Embryonic facial prominence (tissue), 1 donor: ENCODE results near the gene PANX2.
A peak's percentile ranks its signal among the peaks of the same experiment; 100 is the strongest.
"Not testable (repeated sequence)": the region's sequence is repeated elsewhere in the genome, so short reads cannot be mapped to it uniquely, and the experiment has no call there.

ENCODE experiments used
- DNase-seq: peaks from one replicate; pipeline ENCODE4 v3.0.0-alpha.2; 2016; ENCODE audit errors: extremely low spot score

PANX2 gene

GRCh38 chr22:50170453-50171318 lies at the start of gene PANX2:
PANX2 (plus strand) TSS chr22:50170731; CDS start chr22:50170731, 0 bp downstream.
- DNase-seq: no peak

GRCh38 chr22:50121202-50121740 lies 49.3 kb upstream of the PANX2 start:
- DNase-seq: no peak

GRCh38 chr22:50123119-50123518 lies 47.4 kb upstream of the PANX2 start:
- no peak for DNase-seq

- no peak for DNase-seq
Observed at GRCh38 chr22:50125029-50125428, 45.5 kb upstream of the PANX2 start.

GRCh38 chr22:50129121-50129736 lies 41.3 kb upstream of the PANX2 start:
- DNase-seq: no peak

- DNase-seq: no peak
Observed at GRCh38 chr22:50131894-50132293, 38.6 kb upstream of the PANX2 start.

GRCh38 chr22:50134481-50134880 lies 36.0 kb upstream of the PANX2 start:
- no peak for DNase-seq

GRCh38 chr22:50136581-50137015 lies 33.9 kb upstream of the PANX2 start:
- no peak for DNase-seq

GRCh38 chr22:50137277-50137676 lies 33.3 kb upstream of the PANX2 start:
- not testable (repeated sequence) for DNase-seq

GRCh38 chr22:50138041-50138440 lies 32.5 kb upstream of the PANX2 start:
- DNase-seq: no peak

GRCh38 chr22:50138988-50139387 lies 31.5 kb upstream of the PANX2 start:
- no peak for DNase-seq

GRCh38 chr22:50139843-50140415 lies 30.6 kb upstream of the PANX2 start:
- DNase-seq: no peak

- DNase-seq: no peak
Observed at GRCh38 chr22:50140615-50141014, 29.9 kb upstream of the PANX2 start.

GRCh38 chr22:50141462-50141861 lies 29.1 kb upstream of the PANX2 start:
- no peak for DNase-seq

- DNase-seq: no peak
Observed at GRCh38 chr22:50141891-50142363, 28.6 kb upstream of the PANX2 start.

GRCh38 chr22:50143096-50143495 lies 27.4 kb upstream of the PANX2 start:
- DNase-seq: no peak

GRCh38 chr22:50144005-50144614 lies 26.4 kb upstream of the PANX2 start:
- no peak for DNase-seq

- peak; percentile 60 for DNase-seq
Observed at GRCh38 chr22:50145721-50146438, 24.7 kb upstream of the PANX2 start.

GRCh38 chr22:50146439-50147238 lies 23.9 kb upstream of the PANX2 start:
- DNase-seq: no peak
